GM21526 (cell line): ENCODE data around the gene DUX4.
A peak's percentile ranks its signal among the peaks of the same experiment; 100 is the strongest.
"Not testable (repeated sequence)": the region's sequence is repeated elsewhere in the genome, so short reads cannot be mapped to it uniquely, and the experiment has no call there.

Experiments
- ATAC-seq: cut with Tn5 transposase; IDR thresholded peaks from one replicate; pipeline ENCODE4 v1.9.1; 2021; ENCODE audit warnings: moderate library complexity; ENCODE audit not compliant: unreplicated experiment, low FRiP score

DUX4 gene

DNA sequence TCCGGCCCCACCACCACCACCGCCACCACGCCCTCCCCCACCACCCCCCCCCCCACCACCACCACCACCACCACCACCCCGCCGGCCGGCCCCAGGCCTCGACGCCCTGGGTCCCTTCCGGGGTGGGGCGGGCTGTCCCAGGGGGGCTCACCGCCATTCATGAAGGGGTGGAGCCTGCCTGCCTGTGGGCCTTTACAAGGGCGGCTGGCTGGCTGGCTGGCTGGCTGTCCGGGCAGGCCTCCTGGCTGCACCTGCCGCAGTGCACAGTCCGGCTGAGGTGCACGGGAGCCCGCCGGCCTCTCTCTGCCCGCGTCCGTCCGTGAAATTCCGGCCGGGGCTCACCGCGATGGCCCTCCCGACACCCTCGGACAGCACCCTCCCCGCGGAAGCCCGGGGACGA, at the start of gene DUX4:
Gene DUX4 (plus strand): TSS at position 347 of the 400 bp plus-strand sequence. CDS start 0 bp downstream, at position 347.
- ATAC-seq = not testable (repeated sequence)

DNA sequence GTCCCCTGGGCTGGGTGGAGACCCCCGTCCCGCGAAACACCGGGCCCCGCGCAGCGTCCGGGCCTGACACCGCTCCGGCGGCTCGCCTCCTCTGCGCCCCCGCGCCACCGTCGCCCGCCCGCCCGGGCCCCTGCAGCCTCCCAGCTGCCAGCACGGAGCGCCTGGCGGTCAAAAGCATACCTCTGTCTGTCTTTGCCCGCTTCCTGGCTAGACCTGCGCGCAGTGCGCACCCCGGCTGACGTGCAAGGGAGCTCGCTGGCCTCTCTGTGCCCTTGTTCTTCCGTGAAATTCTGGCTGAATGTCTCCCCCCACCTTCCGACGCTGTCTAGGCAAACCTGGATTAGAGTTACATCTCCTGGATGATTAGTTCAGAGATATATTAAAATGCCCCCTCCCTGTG, 1.9 kb downstream of the DUX4 start:
- not testable (repeated sequence) for ATAC-seq

DNA sequence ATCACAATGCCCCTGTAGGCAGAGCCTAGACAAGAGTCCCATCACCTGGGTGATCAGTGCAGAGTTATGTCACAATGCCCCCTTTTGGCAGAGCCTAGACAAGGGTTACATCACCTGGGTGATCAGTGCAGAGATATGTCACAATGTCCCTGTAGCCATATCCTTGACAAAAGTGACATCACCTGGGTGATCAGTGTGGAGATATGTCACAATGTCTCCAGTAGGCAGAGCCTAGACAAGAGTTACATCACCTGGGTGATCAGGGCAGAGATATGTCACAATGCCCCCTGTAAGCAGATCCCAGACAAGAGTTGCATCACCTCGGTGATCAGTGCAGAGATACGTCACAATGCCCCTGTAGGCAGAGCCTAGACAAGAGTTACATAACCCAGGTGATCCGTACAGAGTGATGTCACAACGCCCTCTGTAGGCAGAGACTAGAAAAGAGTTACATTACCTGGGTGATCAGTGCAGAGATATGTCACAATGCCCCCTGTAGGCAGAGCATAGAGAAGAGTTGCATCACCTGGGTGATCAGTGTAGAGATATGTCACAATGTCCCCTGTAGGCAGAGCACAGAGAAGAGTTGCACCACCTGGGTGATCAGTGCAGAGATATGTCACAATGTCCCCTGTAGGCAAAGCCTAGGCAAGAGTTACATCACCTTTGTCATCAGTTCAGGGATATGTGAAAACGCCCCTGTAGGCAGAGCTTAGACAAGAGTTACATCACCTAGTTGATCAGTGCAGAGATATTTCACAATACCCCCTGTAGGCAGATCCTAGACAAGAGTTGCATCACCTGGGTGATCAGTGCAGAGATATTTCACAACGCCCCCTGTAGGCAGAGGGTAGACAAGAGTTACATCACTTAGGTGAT, 4.4 kb downstream of the DUX4 start:
- ATAC-seq = peak; percentile 47

DNA sequence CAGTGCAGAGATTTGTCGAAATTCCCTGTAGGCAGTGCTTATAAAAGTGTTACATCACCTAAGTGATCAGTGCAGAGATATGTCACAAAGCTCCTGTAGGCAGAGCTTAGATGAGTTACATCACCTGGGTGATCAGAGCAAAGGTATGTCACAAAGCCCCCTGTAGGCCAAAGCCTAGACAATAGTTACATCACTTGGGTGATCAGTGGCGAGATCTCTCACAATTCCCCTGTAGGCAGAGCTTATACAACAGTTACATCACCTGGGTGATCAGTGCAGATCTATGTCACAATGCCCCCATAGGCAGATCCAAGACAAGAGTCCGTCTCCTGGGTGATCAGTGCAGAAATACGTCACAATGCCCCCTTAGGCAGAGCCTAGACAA, 5.0 kb downstream of the DUX4 start:
- peak; percentile 7 for ATAC-seq

DNA sequence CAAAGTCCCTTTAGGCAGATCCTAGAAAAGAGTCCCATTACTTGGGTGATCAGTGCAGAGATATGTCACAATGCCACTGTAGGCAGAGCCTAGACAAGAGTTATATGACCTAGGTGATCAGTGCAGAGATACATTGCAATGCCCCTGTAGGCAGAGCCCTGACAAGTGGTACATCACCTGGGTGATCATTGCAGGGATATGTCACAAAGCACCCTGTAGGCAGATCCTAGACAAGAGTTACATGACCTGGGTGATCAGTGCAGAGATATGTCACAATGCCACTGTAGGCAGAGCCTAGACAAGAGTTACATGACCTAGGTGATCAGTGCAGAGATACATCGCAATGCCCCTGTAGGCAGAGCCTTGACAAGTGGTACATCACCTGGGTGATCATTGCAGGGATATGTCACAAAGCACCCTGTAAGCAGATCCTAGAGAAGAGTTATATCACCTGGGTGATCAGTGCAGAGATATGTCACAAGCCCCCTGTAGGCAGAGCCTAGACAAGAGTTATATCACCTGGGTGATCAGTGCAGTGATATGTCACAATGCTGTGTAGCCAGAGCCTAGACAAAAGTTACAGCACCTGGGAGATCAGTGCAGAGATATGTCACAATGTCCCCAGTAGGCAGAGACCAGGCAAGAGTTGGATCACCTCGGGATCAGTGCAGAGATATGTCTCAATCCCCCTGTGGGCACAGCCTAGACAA, 5.6 kb downstream of the DUX4 start:
- peak; percentile 60 for ATAC-seq

DNA sequence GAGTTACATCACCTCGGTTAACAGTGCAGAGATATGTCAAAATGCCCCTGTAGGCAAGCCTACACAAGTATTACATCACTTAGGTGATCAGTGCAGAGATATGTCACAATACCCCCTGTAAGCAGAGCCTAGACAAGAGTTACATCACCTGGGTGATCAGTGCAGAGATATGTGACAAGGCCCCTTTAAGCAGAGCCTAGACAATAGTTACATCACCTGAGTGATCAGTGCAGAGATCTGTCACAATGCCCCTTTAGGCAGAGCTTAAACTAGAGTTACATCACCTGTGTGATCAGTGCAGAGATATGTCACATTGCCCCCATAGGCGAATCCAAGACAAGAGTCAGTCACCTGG, 6.1 kb downstream of the DUX4 start:
- peak; percentile 21 for ATAC-seq

DNA sequence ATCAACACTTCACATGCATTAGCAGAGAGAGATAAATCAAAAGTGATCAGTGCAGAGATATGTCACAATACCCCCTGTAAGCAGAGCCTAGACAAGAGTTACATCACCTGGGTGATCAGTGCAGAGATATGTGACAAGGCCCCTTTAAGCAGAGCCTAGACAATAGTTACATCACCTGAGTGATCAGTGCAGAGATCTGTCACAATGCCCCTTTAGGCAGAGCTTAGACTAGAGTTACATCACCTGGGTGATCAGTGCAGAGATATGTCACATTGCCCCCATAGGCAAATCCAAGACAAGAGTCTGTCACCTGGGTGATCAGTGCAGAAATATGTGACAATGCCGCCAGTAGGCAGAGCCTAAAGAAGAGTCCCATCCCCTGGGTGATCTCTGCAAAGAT, 7.4 kb downstream of the DUX4 start:
- not testable (repeated sequence) for ATAC-seq

DNA sequence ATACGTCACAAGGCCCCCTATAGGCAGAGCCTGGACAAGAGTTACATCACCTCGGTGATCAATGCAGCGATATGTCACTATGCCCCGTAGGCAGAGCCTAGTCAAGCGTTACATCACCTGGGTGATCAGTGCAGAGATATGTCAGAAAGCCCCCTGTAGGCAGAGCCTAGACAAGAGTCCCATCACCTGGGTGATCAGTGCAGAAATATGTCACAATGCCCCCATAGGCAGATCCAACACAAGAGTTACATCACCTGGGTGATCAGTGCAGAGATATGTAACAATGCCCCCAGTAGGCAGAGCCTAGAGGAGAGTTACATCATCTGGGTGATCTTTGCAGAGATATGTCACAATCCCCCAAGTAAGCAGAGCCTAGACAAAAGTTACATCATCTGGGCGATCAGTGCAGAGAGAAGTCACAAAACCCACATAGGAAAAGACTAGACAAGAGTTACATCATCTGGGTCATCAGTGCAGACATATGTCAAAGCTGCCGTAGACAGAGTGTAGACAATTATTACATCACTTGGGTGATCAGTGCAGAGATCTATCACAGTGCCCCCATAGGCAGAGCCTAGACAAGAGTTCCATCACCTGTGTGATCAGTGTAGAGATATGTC, 8.0 kb downstream of the DUX4 start:
- not testable (repeated sequence) for ATAC-seq

DNA sequence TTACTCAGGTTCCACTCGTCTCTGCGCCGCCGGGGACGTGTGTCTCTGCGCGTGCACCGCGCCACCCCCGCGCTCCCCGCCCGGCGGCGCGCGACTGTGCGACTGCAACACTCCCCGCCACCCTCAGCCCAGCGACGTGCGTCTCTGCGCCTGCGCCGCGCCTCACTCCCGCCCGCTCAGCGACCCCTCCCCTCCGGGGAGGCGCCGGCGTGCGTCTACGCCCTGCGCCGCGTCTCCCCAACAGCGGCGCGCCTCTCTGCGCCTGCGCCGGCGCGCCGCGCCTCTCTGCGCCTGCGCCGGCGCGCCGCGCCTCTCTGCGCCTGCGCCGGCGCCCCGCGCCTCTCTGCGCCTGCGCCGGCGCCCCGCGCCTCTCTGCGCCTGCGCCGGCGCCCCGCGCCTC, 29.9 kb downstream of the DUX4 start:
- ATAC-seq = not testable (repeated sequence)
